Fibroblast of gingiva (primary cell): ENCODE data around the gene CSGALNACT2.

Experiments used
- DNase-seq: peaks from one replicate; pipeline ENCODE4 v3.0.0-alpha.2; 2011; ENCODE audit warnings: low read depth

The CSGALNACT2 gene

DNA sequence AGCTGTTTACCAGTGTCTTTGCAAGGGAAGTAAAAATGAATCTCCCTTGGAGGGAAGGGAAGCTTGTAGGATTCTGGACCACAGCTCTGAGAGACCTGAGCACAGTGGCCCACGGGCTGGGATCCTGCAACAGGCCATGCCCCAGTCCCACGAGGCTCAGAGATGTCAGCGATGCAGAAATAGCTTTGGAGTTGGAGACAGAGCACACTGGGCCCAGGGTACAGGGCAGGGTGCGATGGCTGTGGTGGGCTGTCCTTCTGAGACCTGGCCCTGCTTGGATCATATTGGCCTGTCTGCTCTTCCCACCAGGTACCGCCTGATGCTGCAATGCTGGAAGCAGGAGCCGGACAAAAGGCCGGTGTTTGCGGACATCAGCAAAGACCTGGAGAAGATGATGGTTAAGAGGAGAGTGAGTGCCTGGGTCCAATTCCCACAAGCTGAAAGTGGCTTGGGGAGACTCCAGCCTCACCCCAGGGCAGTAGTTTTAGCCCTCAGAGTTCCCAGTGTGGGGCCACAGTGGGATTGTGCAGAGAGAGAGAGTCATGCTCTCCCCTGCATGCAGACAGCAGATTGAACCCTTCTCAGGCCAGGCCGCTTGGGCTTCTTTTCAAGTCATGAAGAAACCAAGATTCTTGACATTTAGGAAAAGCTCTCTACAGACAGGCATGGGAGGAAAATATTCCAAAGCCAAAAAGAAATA lies 13.5 kb upstream of the CSGALNACT2 start:
- peak; percentile 57 for DNase-seq

DNA sequence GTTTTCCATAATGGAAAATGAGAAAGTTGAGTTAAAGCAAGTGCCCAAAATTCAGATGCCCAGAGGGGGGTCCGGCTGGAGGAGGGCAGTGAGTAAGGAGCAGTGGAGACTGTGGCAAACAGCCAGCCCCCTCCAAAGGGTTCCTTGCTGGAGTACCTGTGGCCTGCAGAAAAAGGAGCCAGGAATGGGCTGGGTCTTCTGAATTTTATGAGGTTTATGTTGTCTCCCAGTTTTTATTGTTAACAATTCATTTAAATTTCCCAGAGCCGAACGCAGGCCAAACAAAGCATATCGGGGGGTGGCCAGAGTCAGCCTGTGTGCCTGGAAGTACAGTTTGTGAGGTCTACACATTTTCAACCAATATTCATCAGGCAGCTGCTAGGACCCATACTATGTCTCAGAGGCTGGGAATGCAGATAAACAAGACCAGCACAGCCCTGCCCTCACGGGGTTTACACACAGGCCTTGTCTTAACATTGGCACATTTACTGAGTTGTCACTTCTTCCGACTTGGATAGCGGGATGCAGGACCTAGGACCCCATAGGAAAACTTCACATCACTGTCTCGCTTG lies 12.9 kb upstream of the CSGALNACT2 start:
- DNase-seq = no peak

- DNase-seq = no peak
Measured at GRCh38 chr10:43125881-43126731, 12.1 kb upstream of the CSGALNACT2 start.

- no peak for DNase-seq
Measured at GRCh38 chr10:43126759-43127424, 11.4 kb upstream of the CSGALNACT2 start.

GRCh38 chr10:43127442-43127841 lies 10.8 kb upstream of the CSGALNACT2 start:
- no peak for DNase-seq

DNA sequence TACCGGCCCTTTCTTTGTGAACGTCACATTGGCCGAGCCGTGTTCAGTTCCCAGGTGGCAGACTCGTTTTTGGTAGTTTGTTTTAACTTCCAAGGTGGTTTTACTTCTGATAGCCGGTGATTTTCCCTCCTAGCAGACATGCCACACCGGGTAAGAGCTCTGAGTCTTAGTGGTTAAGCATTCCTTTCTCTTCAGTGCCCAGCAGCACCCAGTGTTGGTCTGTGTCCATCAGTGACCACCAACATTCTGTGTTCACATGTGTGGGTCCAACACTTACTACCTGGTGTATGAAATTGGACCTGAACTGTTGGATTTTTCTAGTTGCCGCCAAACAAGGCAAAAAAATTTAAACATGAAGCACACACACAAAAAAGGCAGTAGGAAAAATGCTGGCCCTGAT lies 9.9 kb upstream of the CSGALNACT2 start:
- no peak for DNase-seq

GRCh38 chr10:43128958-43129706 lies 9.1 kb upstream of the CSGALNACT2 start:
- peak; percentile 97 for DNase-seq

- no peak for DNase-seq
Measured at GRCh38 chr10:43130770-43131171, 7.5 kb upstream of the CSGALNACT2 start.

- DNase-seq = no peak
Measured at GRCh38 chr10:43131256-43131655, 7.0 kb upstream of the CSGALNACT2 start.

DNA sequence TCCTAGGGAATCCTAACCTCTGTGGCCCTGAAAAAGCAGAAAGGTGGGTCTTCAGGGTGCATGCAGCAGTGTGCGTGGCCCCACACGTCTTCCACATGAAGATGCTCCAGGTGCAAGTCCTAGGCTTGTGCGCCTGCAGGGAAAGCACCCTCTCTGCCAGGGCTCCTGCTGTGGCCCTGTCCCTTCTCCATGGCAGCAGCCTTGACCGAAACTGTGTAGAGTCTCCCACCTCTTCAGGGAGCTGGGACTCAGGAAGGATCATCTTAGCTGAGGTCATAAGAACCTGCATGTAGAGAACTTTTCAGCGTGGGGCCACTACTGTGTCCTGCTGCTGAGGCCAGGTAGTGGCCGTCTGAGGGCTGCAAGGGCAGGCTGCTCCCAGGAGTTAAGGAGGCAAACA lies 6.3 kb upstream of the CSGALNACT2 start:
- DNase-seq = no peak

DNA sequence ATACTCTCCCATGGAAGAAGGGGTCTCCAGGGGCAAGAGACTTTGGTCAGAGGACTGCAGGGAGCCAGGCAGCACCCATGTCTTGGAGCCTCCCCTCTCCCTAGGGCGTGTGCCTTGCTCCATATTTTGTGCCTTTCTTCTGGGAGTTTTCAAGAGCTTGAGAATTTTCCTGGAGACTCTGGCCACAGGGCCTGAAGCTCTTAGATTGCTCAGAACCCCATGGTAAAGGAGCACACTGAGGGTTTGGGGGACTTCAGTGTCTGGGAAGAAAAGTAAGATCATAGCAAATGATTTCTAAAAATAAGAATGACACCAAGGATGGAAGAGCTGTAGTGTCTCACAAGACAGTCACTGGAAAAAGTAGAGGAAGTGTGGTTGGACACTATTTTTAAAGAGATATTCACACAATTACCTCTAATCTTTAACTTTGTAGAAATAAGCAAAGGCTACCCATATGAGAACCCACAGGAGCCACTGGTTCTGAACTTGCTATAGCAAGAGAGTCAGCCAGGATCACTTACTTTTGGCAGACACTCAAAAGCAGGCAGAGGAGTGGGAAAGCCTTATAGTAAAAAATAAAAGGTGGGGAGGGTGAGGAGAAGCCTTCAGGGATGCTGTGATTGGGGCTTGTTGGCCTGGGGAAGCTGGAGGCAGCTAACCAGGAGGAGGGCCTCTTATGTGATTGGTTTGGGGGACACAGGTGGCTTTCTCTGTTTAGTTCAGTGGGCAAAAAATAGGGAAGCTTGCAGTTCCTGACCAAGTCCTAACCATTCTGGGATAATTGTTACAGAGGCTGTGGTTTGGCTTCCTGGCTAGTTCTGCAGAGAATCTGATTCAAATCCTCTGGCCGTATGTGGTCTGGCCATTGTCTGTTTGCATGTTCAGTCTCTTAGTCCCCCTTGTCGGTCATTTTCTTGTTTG lies 5.1 kb upstream of the CSGALNACT2 start:
- no peak for DNase-seq

GRCh38 chr10:43134126-43134905 lies 3.9 kb upstream of the CSGALNACT2 start:
- DNase-seq = no peak

DNA sequence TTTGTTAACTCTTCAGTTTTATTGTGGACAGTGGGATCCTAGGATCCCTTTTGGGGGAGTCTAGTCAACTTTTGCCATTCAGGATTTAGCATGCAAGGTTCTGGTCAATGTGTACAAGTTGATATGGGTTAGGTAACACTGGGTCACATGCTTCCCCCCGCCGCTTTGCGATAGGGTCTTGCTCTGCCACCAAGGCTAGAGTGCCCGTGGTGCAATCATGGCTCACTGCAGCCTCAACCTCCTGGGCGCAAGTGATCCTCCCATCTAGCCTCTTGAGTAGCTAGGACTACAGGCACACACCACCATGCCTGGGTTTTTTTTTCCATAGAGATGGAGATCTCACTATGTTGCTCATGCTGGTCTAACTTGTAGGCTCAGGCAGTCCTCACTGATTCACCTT lies 3.2 kb upstream of the CSGALNACT2 start:
- DNase-seq = no peak

DNA sequence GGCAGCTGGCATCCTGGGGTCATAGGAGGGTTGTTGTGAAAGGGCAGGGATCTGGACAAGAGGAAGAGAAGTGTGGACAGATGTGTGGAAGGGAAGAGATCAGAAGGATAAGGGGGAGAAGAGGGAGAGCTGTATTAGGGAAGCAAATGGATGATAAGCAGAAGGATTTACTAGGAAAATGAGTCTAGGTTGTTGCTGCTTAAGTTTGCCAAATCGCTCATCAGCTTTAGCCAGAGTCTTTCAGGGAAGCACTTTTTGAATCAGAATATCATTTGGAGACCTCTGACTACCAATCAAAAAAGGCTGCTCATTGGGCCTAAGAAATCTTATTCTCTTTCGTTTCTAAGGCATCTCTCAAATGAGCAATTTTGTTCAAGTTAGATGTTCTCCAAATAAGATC lies 2.6 kb upstream of the CSGALNACT2 start:
- DNase-seq = no peak

GRCh38 chr10:43136432-43136831 lies 1.8 kb upstream of the CSGALNACT2 start:
- no peak for DNase-seq

DNA sequence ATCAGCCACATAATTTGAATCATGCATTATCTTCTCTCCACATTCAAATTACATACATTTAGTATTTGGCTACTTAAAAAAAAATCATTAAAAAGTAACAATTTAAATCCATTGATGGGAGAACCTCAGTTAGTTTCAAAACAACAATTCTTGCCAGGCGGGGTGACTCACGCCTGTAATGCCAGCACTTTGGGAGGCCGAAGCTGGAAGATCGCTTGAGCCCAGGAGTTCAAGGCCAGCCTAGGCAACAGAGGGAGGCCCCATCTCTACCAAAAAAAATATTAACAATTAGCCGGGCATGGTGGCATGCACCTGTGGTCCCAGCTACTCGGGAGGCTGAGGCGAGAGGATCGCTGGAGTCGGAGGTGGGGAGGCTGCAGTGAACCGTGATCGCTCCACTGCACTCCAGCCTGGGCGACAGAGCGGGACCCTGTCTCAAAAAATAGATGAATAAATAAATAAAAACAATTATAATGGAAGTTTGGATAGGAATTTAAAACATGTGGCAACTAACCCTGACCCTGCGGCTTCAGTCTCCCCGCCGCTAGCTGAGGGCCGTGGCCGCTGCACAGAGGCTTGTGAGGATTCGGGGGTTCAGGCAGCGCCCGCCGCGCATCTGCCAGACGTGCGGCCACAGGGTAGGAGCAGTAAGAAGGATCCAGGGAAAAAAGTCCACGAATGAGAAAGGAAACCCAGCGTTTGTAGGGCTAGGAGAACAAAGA lies 1.1 kb upstream of the CSGALNACT2 start:
- DNase-seq = peak; percentile 62

DNA sequence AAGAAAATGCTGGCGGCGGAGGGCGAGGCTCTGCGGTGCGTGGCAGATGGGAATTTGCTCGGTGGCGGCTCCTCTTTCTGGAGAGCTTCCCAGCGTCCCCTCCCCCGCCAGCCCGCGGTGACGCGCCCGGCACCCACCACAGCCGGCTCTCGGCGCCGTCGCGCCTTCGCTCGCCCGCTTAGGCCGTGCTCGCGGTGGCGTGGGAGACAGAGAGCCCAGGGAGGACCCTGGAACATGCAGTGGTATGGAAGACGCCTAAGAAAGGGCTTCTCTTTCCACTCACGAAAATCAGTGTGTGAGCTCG lies 576 bp upstream of the CSGALNACT2 start:
- peak; percentile 66 for DNase-seq

GRCh38 chr10:43138757-43139241 lies 554 bp downstream of the CSGALNACT2 start:
- peak; percentile 36 for DNase-seq

DNA sequence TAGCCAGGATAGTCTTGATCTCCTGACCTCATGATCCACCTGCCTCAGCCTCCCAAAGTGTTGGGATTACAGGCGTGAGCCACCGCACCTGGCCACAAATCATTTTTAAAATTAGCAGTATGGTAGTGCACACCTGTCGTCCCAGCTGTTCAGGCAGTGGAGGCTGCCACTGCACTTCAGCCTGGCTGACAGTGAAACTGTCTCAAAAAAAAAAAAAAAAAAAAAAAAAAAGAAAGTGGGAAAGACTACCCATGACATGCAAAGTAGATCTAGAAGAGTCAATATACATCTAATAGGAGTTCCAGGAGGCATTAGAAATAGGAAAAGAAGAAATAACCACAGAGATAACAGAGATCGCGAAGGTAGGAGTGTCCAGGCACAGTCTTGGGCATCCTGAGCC lies 3.2 kb downstream of the CSGALNACT2 start:
- no peak for DNase-seq
